Neural progenitor cell (in vitro differentiated cells): ENCODE data around the gene VPS26C. TPM values are rescaled to one million over a fixed set of nuclear protein-coding genes. Genes with fewer than 3 reads are reported as not detected.

Experiments
- DNase-seq: peaks from one replicate; pipeline ENCODE4 v3.0.0-alpha.2; 2016; ENCODE audit warnings: low spot score
- H2AFZ ChIP-seq: fragments of 200-600 bp; sonication (generic); replicated peaks from 2 replicates; pipeline ENCODE4 v1.6.1; 2016; ENCODE audit warnings: antibody characterized with exemption
- H3F3A ChIP-seq: fragments of 200-600 bp; sonication (generic); 2 replicates; pipeline ENCODE4 v1.6.1; 2016; ENCODE audit warnings: antibody characterized with exemption, low read depth
- H3K27ac ChIP-seq: fragments of 200-600 bp; sonication (generic); 2 replicates; pipeline ENCODE4 v1.5.1; 2016; ENCODE audit warnings: mild to moderate bottlenecking
- H3K27me3 ChIP-seq: fragments of 200-600 bp; sonication (generic); 2 replicates; pipeline ENCODE4 v1.6.1; 2016; ENCODE audit warnings: mild to moderate bottlenecking, moderate library complexity
- H3K36me3 ChIP-seq: fragments of 200-600 bp; sonication (generic); 2 replicates; pipeline ENCODE4 v1.5.1; 2016
- H3K4me1 ChIP-seq: fragments of 200-600 bp; sonication (generic); 2 replicates; pipeline ENCODE4 v1.6.1; 2016; ENCODE audit warnings: mixed run types
- H3K4me2 ChIP-seq: fragments of 200-600 bp; sonication (generic); 2 replicates; pipeline ENCODE4 v1.6.1; 2016
- H3K4me3 ChIP-seq: fragments of 200-600 bp; sonication (generic); 2 replicates; pipeline ENCODE4 v1.5.1; 2016
- H3K79me2 ChIP-seq: fragments of 200-600 bp; sonication (generic); 2 replicates; pipeline ENCODE4 v1.6.1; 2016; ENCODE audit warnings: low read depth
- H3K9ac ChIP-seq: fragments of 200-600 bp; sonication (generic); 2 replicates; pipeline ENCODE4 v1.6.1; 2016
- H3K9me3 ChIP-seq: fragments of 200-600 bp; sonication (generic); 2 replicates; pipeline ENCODE4 v1.5.1; 2016; ENCODE audit warnings: low read depth
- H4K20me1 ChIP-seq: fragments of 200-600 bp; sonication (generic); 2 replicates; pipeline ENCODE4 v1.6.1; 2016; ENCODE audit warnings: low read depth
- H3K27ac Mint-ChIP-seq: 3 replicates; pipeline ENCODE4 v1.8.0; 2021; ENCODE audit warnings: mixed read lengths
- H3K27me3 Mint-ChIP-seq: 2 replicates; pipeline ENCODE4 v1.8.0; 2022; ENCODE audit warnings: low read depth, mild to moderate bottlenecking, inconsistent platforms, moderate library complexity, mixed read lengths; ENCODE audit not compliant: insufficient read depth
- H3K36me3 Mint-ChIP-seq: 3 replicates; pipeline ENCODE4 v1.8.0; 2021; ENCODE audit warnings: mixed read lengths
- H3K4me1 Mint-ChIP-seq: 3 replicates; pipeline ENCODE4 v1.8.0; 2021; ENCODE audit warnings: mixed read lengths
- H3K4me3 Mint-ChIP-seq: 3 replicates; pipeline ENCODE4 v1.8.0; 2021; ENCODE audit warnings: mild to moderate bottlenecking, moderate library complexity, mixed read lengths
- H3K9me3 Mint-ChIP-seq: 3 replicates; pipeline ENCODE4 v1.8.0; 2020; ENCODE audit warnings: mixed read lengths
- EZH2 ChIP-seq: fragments of 200-600 bp; sonication (generic); IDR thresholded peaks from 2 replicates; pipeline ENCODE4 v1.6.1; 2017; ENCODE audit warnings: antibody characterized with exemption, mild to moderate bottlenecking, moderate library complexity
- EZH2phosphoT487 ChIP-seq: fragments of 200-600 bp; sonication (generic); IDR thresholded peaks from 2 replicates; pipeline ENCODE4 v1.6.1; 2017; ENCODE audit warnings: antibody characterized with exemption
- total RNA-seq: library from RNA; depleted of rRNA; stranded (reverse); fragments of >200 nt; gene quantifications from 2 replicates; pipeline ENCODE4 v1.2.3, GENCODE V29; 2015; ENCODE audit warnings: low replicate concordance
- TF ChIP-seq, protein P1 (sequence below): fragments of 200-600 bp; sonication (generic); IDR thresholded peaks from 2 replicates; pipeline ENCODE4 v1.5.1; 2017; ENCODE audit warnings: antibody characterized with exemption, mild to moderate bottlenecking

VPS26C gene
- total RNA-seq, 1 donor from 2014 or later: 80.5 TPM

GRCh38 chr21:37197746-37198145 lies 69.4 kb downstream of the VPS26C start:
- H3F3A ChIP-seq: no peaks in the 10 kb centered on the region
- H3K27me3 ChIP-seq: no peaks in the 10 kb centered on the region
- Mint-ChIP-seq H3K9me3 (no peaks in the 10 kb centered on the region), H3K4me3 (no peak overlapping the region), H3K36me3 (peaks cover 60% of the 10 kb centered on the region), H3K27ac (no peak overlapping the region), H3K27me3 (no peaks in the 10 kb centered on the region), H3K4me1 (peaks cover 10% of the 10 kb centered on the region)
- H2AFZ ChIP-seq: no peak overlapping the region
- H3K9me3 ChIP-seq: no peaks in the 10 kb centered on the region
- peaks cover 7% of the 10 kb centered on the region for H4K20me1 ChIP-seq
- H3K27ac ChIP-seq: no peak overlapping the region
- peaks cover 8% of the 10 kb centered on the region for H3K36me3 ChIP-seq
- H3K4me3 ChIP-seq: no peak overlapping the region
- H3K4me2 ChIP-seq: no peak overlapping the region
- no peaks in the 10 kb centered on the region for H3K4me1 ChIP-seq
- H3K9ac ChIP-seq: no peak overlapping the region
- DNase-seq: no peak
- TF ChIP-seq, protein P1, sequence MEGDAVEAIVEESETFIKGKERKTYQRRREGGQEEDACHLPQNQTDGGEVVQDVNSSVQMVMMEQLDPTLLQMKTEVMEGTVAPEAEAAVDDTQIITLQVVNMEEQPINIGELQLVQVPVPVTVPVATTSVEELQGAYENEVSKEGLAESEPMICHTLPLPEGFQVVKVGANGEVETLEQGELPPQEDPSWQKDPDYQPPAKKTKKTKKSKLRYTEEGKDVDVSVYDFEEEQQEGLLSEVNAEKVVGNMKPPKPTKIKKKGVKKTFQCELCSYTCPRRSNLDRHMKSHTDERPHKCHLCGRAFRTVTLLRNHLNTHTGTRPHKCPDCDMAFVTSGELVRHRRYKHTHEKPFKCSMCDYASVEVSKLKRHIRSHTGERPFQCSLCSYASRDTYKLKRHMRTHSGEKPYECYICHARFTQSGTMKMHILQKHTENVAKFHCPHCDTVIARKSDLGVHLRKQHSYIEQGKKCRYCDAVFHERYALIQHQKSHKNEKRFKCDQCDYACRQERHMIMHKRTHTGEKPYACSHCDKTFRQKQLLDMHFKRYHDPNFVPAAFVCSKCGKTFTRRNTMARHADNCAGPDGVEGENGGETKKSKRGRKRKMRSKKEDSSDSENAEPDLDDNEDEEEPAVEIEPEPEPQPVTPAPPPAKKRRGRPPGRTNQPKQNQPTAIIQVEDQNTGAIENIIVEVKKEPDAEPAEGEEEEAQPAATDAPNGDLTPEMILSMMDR: no peak
- TF ChIP-seq EZH2phosphoT487 (no peak), EZH2 (no peak)
- no peaks in the 10 kb centered on the region for H3K79me2 ChIP-seq

- H4K20me1 ChIP-seq: peaks cover 7% of the 10 kb centered on the region
- H3K4me2 ChIP-seq: no peak overlapping the region
- H2AFZ ChIP-seq: no peak overlapping the region
- H3K27me3 ChIP-seq: no peaks in the 10 kb centered on the region
- no peaks in the 10 kb centered on the region for H3K9me3 ChIP-seq
- no peaks in the 10 kb centered on the region for H3K27me3 Mint-ChIP-seq
- TF ChIP-seq, protein P1: no peak
- TF ChIP-seq EZH2phosphoT487 (no peak), EZH2 (no peak)
- DNase-seq: no peak
- no peak overlapping the region for H3K27ac ChIP-seq
- peaks cover 8% of the 10 kb centered on the region for H3K36me3 ChIP-seq
- H3K36me3 Mint-ChIP-seq: peaks cover 57% of the 10 kb centered on the region
- H3K9ac ChIP-seq: no peak overlapping the region
- no peaks in the 10 kb centered on the region for H3K4me1 ChIP-seq
- H3K4me3 Mint-ChIP-seq: no peak overlapping the region
- H3K9me3 Mint-ChIP-seq: no peaks in the 10 kb centered on the region
- H3F3A ChIP-seq: no peaks in the 10 kb centered on the region
- H3K4me3 ChIP-seq: no peak overlapping the region
- H3K4me1 Mint-ChIP-seq: peaks cover 9% of the 10 kb centered on the region
- H3K27ac Mint-ChIP-seq: no peak overlapping the region
- no peaks in the 10 kb centered on the region for H3K79me2 ChIP-seq
Measured at GRCh38 chr21:37196847-37197246, 70.3 kb downstream of the VPS26C start.

DNA sequence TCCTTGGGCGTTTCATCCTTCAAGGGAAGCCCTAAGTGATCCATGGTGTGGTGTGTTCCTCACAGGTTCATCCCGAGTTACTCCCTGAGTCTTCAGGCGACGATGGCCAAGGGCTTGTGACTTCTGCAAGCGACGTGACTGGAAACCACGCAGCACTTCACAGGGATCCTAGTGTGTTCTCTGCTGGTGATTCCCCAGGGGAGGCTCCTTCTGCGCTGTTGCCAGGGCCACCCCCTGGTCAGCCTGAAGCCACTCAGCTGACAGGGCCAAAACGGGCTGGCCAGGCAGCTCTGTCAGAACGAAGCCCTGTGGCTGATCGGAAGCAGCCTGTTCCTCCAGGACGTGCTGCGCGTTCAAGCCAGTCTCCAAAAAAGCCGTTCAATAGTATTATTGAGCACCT lies 71.5 kb downstream of the VPS26C start:
- H3K9me3 Mint-ChIP-seq: no peaks in the 10 kb centered on the region
- Histone ChIP-seq H3K36me3 (peaks cover 14% of the 10 kb centered on the region), H3K9me3 (no peaks in the 10 kb centered on the region), H3K4me2 (no peak overlapping the region), H3K4me1 (no peaks in the 10 kb centered on the region), H3K4me3 (no peak overlapping the region), H3K79me2 (no peaks in the 10 kb centered on the region), H3K27me3 (no peaks in the 10 kb centered on the region), H4K20me1 (peaks cover 7% of the 10 kb centered on the region), H3K27ac (no peak overlapping the region), H3F3A (no peaks in the 10 kb centered on the region), H2AFZ (no peak overlapping the region), H3K9ac (no peak overlapping the region)
- peaks cover 9% of the 10 kb centered on the region for H3K4me1 Mint-ChIP-seq
- H3K27ac Mint-ChIP-seq: no peak overlapping the region
- H3K36me3 Mint-ChIP-seq: peaks cover 56% of the 10 kb centered on the region
- no peak overlapping the region for H3K4me3 Mint-ChIP-seq
- no peaks in the 10 kb centered on the region for H3K27me3 Mint-ChIP-seq
- TF ChIP-seq EZH2 (no peak), EZH2phosphoT487 (no peak)
- TF ChIP-seq, protein P1: no peak
- DNase-seq: no peak
